Inflammatory macrophage treated with lipopolysaccharide for 1 hour (primary cell): ENCODE measurements around the gene CLCN2.

ENCODE experiments used
- DNase-seq, 2 donors: peaks; one replicate each; pipeline ENCODE4 v3.0.0-alpha.2; 2020 to 2022

The CLCN2 gene

DNA sequence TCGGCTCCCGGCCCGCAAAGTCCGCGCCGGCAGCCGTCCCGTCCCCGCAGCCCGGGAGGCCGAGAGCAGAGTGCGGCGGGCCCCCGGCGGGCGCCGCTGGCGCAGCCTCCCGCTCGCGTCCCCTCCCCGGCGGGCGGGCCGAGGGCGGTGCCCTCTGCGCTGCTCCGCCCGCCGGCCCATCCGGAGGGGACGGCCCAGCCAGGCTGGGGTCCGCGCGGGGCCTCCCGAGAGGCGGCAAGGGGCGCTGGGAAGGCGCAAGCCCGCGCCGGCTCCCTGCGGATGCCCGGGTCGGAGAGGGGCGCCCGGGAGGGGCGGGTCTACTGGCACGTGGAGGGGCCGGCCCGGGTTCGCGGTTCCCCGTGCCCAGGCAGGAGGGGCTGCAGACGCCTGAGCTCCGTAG lies at the start of gene CLCN2, which contains the start of gene POLR2H:
CLCN2 (minus strand) TSS at position 74 of the 400 bp plus-strand sequence. CDS start 126 bp downstream, outside the sequence.
POLR2H (plus strand) TSS at position 179 of the 400 bp plus-strand sequence. CDS start 1,783 bp downstream, outside the sequence.
- peak in 1 of 2 donors; percentile 27 for DNase-seq

DNA sequence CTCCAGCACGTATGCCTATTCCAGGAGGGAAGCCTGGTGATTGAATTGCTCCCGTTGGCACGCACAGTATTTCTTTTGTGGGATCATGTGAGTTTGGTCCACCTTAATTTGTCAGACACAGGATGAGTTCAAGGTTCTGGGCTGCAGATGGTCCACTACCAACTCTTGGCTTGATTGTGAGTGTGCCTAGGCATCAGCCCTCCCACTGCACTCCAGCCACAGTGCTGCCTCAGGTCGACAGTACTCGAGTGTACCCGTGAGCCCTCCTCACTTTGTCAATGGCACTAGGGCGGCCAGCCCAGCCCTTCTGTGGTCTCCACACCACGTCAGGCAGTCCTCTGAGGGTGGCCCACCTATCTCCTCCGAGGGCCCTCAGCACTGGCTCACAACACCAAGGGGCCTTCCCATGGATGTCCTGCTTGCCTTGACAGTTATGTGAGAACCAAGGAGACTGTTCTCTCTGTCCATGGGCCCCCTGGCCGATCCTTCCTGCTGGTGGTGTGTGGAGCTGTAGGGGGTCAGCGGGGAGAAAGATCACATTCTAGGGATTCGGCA lies 48.6 kb upstream of the CLCN2 start:
- no peak for DNase-seq

DNA sequence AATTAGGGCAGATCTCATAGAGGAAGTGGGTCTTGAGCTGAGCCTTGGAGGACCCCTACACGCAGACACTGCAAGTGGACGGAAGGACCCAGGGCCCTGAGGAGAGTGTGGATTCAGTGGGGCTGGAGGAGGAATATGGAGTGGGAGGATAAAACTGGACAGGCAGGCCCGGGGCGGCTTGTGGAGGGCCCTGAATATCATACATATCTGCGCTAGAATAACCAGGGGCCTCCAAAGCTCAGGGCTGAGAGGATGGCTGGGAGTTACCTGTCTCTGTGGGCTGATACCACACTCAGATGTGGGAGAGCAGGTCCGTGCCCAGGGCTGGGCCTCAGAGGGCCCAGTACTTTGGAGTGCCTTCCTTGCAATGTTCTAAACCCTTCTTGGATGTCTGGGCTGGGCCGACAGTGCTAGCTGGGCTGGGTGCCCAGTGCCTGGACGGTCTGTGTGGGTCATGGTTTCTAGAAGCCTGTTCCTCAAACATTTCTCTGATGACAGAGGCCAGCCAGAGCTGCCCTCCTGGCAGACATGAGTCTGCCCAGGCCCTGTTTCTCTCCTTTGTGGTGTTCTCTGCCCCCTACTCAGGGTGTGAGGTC lies 48.0 kb upstream of the CLCN2 start:
- DNase-seq, result no peak

DNA sequence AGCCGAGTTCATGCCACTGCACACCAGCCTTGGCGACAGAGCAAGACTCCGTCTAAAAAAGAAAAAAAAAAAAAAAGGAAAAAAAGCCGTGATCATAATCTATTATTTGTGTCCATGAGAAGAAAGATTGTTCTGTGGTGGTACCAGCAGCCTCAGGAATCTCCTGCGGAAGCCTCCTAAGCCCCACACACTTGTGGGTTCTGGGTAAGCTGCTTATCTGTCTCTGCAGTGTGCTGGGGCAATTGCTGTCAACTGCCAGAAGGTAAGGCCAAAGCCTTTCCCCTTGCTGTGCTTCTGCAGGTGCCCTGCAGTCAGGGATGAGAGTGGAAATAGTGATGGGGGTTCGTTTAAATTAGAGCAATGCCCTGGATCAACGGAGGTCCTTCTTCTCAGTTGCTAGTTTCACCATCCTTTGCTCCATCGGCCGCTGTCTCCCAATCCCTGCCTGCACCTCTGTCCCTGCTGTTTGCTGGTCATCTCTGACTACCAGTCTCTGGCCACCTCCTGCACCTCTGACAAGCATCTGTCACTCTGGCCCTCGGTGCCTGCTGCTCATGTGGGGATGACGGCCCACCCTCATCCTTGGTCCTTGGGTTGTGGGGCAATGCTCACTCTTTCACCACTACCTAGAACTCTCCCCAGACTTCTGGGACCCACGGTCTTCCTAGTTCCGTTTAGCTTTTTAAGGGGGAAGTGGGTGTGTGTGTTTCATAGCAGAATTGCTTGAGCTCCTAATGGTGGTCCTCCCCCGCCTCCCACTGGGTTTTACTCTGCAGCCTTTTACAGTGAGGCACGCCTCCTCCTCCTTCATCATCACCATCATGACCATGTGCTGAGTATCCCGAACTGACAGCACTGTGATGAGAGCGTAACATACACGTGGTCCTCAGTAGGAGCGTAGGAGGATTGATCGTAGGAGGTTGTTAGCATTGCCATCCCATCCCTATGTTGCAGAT lies 43.9 kb upstream of the CLCN2 start:
- peak; percentile 12 to 63 for DNase-seq

DNA sequence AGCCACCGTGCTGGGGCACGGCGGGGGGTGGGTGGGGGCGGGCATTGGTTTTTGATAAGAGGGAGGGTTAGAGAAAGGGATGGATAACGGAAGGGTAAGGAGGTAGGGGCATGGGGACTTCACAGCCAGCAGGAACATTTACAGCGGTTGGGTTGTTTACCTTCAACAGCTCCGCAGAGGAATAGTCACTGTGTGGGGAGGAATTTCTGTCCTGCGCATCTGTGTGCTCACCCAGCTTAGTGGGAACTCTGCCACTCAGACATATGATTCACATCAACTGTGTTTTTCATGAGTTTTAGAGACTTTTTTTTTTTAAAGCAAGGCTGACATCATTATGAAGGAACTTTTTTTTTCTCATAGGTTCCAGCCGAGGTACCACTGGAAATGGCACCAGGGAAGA lies 38.0 kb upstream of the CLCN2 start:
- no peak for DNase-seq

DNA sequence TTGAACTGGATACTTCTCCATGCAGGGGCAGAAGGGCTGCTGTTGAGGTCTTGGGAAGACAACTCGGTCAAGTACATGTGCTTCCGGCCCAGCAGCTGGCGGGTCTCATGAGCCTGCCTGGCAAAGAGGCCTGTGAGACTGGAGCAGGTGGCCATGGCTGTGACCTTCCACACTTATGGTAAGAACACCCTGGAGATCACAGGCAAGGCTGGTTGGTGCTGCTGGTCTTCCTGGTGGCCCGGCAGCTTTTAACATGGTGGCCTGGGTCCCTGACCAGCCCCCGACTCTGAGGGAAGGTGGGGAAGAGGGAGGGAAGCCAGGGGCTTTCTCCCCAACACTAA lies 33.9 kb upstream of the CLCN2 start:
- DNase-seq, result no peak

DNA sequence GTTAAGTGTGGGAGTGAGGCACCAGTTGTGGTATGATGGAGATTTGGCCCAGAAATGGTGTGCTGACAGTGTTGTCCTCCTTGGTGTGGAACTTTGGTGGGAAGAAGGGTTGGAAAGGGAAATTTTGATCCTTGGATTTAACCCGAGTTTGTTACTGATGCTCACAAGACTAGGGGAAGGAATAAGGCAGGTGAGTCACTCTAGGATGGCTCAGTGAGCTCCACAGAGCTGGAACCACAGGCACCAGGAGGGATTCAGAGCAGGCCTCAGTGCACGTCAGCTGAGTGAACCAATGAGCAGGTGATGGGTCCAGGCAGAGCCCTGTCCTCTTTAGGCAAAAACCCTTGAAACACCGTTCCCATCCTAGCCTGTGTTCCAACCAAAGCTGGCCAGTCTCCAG lies 29.9 kb upstream of the CLCN2 start:
- DNase-seq, result no peak

DNA sequence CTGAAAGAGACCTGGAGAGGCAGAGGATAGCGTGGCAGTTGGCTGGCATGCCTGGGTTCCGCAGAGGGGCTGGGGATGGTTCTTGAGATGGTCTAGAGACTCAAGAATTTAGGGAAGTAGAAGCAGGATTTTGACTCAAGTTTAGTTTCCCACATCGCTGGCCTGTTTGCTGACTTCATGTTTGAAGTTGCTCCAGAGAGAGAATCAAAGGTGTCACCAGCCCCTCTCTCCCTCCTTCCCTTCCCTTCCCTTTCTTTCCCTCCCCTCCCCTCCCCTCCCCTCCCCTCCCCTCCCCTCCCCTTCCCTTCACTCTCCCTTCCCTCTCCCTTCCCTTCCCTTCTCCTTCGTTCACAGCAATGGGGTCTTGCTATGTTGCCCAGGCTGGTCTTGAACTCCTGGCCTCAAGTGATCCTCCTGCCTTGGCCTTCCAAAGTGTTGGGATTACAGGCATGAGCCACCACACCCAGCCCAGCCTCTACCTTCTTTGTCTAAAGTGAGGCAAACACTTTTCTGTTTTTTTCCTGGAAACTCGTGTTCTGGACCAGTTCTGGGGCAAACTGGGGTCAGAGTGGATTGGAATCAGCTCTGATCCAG lies 28.6 kb upstream of the CLCN2 start:
- DNase-seq, result no peak

DNA sequence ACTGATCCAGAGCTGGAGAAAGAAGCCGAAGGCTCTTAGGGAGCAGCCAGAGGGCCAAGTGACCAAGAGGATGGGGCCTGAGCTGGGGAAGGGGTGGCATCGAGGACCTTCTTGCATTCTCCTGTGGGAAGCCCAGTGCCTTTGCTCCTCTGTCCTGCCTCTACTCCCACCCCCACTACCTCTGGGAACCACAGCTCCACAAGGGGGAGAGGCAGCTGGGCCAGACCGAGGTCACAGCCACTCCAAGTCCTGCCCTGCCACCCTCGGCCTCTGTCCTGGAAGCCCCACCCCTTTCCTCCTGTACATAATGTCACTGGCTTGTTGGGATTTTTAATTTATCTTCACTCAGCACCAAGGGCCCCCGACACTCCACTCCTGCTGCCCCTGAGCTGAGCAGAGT lies 28.0 kb upstream of the CLCN2 start:
- DNase-seq, result no peak

DNA sequence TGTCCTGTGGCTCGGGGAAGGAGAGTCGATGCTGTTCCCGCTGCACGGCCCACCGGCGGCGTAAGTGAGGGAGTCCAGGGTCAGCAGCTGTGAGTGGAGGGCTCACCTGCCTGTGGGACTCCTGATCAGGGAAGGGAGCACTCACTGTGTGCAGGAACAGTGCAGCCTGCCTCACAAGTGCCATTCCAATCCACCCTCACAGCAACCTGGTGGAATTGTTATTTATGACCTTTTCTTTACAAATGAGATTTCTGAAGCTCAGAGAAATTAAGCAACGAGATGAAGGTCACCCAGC lies 27.5 kb upstream of the CLCN2 start:
- DNase-seq, result no peak

DNA sequence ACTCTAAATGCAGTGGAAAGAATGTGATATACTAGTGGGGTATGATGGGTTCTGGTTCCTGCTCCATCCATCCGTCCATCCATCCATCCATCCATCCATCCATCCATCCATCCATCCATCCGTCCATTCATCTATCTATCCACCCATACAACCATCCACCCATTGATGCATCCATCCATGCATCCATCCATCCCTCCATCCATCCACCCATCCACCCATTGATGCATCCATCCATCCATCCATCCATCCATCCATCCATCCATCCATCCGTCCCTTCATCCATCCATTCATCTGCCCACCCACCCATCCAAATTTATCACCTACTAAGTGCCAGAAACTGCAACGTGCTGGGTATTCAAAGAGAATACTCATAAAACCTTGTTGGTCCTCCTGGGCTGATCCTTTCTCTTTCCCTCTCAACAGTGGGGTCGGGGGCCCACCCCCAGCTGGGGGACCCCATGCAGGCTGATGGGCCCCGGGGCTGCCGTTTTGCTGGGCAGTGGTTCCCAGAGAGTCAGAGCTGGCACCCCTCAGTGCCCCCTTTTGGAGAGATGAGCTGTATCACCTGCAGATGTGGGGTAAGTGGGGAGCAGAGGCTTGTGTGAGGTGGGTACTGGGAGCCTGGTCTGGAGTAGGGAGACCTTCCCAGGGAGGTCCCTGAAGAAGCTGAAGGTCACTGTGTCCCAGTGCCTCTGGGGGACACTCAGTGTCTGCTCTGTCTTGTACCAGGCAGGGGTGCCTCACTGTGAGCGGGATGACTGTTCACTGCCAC lies 26.9 kb upstream of the CLCN2 start:
- DNase-seq, result no peak

DNA sequence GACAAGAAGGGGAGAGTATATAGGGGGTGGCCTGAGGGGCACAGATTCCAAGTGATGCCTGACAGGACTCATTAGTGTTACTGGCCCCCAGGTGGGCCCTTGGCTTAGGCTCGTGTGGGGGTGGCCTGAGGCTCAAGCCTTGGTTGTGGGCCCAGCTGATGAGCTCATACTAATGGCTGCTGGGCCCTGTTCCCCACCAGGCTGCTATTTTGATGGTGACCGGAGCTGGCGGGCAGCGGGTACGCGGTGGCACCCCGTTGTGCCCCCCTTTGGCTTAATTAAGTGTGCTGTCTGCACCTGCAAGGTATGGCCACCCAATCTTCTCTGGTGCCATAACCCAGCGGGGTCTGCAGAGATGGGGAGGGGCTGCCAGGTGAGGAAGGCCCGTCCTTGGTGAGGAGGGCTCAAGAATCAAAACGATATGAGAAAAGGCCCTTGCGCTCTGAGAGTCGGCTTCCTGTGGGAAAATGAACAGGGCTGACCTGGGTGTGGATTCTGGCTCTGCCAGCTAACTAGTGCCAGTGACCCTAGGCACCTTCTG lies 25.8 kb upstream of the CLCN2 start:
- no peak for DNase-seq

DNA sequence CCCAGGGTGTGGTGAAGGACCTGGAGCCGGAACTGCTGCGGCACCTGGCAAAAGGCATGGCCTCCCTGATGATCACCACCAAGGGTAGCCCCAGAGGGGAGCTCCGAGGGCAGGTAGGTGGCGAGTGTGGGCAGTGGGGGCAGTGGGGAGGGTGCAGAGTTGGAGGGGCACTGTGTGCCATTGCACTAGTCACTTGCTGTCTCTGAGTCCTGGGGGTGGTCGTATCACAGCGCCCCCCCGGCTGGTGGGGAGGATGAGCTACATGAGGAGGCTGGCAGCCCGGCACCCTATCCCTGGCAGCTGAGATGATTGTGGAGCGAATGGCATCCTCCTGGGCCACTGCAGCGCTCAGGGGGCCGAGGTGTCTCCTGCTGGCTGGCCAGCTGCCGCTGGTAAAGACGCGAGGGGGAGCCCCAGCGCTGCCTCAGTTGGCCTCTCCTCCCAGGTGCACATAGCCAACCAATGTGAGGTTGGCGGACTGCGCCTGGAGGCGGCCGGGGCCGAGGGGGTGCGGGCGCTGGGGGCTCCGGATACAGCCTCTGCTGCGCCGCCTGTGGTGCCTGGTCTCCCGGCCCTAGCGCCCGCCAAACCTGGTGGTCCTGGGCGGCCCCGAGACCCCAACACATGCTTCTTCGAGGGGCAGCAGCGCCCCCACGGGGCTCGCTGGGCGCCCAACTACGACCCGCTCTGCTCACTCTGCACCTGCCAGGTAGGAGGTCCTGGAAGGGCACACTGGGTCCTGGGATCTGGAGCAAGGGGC lies 24.8 kb upstream of the CLCN2 start:
- DNase-seq, result no peak

DNA sequence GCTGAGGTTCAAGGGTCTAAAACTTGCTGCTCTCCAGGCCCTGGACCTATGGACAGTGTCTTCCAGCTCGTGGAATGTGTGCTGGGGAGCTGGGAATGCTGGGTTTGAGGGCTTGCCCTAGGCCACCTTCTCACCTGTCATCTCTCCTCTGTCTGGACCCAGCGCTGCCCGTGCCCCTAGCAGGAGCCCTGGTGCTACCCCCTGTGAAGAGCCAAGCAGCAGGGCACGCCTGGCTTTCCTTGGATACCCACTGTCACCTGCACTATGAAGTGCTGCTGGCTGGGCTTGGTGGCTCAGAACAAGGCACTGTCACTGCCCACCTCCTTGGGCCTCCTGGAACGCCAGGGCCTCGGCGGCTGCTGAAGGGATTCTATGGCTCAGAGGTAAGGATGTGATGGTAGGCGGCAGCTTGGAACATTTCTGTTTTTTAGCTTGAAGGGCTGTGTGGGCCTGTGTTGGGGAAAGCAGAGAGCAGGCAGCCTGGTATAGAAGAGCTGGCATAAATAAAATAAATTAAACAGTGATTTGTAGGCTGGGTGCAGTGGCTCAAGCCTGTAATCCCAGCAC lies 23.5 kb upstream of the CLCN2 start:
- no peak for DNase-seq

DNA sequence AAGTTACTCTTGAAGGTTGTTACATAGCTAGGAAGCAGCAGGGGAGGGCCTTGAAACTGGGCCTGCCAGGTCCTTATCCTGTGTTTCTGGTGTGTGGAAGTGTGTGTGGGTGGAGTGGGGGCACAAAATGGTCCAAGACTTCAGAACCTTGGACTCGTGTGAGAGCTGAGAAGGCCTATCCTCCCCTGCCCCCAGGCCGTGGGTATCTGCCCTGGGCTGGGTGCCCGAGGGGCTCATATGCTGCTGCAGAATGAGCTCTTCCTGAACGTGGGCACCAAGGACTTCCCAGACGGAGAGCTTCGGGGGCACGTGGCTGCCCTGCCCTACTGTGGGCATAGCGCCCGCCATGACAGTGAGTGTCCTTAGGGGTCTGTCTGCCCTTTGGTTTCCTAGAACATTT lies 22.9 kb upstream of the CLCN2 start:
- no peak for DNase-seq

DNA sequence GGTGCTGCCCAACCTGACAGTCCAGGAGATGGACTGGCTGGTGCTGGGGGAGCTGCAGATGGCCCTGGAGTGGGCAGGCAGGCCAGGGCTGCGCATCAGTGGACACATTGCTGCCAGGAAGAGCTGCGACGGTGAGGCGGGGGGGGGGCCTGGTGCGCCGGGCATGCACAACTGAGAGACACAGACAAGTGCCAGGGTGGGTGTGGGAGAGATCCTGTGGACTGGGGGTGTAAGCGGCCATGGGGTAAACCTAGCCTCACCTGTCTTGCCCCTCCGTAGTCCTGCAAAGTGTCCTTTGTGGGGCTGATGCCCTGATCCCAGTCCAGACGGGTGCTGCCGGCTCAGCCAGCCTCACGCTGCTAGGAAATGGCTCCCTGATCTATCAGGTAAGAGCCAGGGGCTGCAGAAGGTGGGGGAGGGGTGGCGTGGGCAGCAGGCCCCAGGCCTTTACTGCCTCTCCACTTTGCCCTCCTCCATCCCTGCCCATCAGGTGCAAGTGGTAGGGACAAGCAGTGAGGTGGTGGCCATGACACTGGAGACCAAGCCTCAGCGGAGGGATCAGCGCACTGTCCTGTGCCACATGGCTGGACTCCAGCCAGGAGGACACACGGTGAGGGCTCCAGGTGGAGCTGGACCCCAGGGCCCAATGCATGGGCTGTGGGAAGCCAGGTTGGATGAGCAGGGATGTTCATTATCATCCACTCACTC lies 21.8 kb upstream of the CLCN2 start:
- no peak for DNase-seq

DNA sequence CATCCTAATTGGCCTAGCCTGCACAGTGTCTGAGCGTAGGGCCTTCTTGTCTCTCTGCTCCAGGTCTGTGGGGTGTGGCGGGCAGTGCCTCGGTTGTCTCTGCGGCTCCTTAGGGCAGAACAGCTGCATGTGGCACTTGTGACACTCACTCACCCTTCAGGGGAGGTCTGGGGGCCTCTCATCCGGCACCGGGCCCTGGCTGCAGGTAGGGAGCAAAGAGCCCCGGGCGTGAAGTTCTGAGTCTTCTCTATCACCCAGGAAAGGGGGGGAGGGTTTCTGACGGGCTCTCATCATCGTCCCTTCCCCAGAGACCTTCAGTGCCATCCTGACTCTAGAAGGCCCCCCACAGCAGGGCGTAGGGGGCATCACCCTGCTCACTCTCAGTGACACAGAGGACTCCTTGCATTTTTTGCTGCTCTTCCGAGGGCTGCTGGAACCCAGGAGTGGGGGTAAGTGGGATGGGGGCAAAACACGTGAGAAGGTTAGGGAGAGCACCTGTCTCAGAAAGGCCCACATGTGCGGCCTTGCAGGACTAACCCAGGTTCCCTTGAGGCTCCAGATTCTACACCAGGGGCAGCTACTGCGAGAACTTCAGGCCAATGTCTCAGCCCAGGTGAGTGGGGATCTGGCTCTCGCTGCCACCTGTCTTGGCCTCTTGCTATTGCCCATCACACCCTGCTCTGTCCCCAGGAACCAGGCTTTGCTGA lies 21.1 kb upstream of the CLCN2 start:
- DNase-seq, result no peak

DNA sequence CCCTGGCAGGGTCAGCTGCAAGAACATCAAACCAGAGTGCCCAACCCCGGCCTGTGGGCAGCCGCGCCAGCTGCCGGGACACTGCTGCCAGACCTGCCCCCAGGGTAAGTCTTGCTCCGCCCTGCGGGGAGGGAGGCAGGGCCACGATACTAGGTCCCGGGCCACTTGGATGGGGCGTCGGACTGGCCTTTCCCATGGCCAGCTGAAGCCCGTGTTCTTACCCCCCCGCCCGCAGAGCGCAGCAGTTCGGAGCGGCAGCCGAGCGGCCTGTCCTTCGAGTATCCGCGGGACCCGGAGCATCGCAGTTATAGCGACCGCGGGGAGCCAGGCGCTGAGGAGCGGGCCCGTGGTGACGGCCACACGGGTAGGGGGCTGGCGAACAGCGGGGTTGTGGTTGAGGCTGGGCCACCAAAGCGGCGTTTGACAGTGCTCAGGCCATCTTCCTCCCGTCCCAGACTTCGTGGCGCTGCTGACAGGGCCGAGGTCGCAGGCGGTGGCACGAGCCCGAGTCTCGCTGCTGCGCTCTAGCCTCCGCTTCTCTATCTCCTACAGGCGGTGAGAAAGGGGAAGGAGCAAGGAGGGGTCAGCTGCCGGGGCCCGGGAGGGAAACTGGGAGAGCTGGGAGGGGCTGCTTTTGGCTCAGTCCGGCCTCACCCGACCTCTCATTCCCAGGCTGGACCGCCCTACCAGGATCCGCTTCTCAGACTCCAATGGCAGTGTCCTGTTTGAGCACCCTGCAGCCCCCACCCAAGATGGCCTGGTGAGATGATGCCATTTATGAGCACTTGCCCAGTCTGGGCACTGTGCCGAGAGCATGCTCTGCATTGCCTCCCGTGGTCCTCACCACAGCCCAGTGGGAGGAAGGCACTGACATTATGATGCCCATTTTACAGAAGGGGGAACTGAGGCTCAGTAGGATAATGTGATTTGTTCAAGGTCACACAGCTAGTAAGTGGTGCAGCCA lies 20.1 kb upstream of the CLCN2 start:
- DNase-seq, result peak; percentile 28 to 55
